PC-9 (cell line): ENCODE measurements around the gene ST8SIA6. TPM values are rescaled to one million over a fixed set of nuclear protein-coding genes. Genes with fewer than 3 reads are reported as not detected.

Source experiments
- BruUV-seq: library from RNA; stranded (reverse); fragments of 400-500 nt; replicated peaks from 2 replicates; lab custom pipeline; 2021; lab: Mats Ljungman, UMichigan
- CTCF ChIA-PET: fragments of 300-600 bp; sonication (Branson Sonifier 250); formaldehyde crosslinking; loops from one replicate; lab custom pipeline; 2022; ENCODE audit warnings: antibody characterized with exemption; lab: Charles Lee
- POLR2A ChIA-PET: fragments of 300-600 bp; sonication (Branson Sonifier 250); formaldehyde crosslinking; loops from one replicate; lab custom pipeline; 2022; ENCODE audit warnings: antibody characterized with exemption; ENCODE audit not compliant: unreplicated experiment; lab: Charles Lee
- DNase-seq, 2 experiments: peaks; one replicate each; pipeline versions ENCODE4 v3.0.0 to v3.0.0-alpha.2; 2015 to 2022; ENCODE audit warnings: mixed read lengths in 1 of 2
- H2AFZ ChIP-seq: fragments of 200-600 bp; sonication (generic); 2 replicates; pipeline ENCODE4 v1.8.1; 2017; ENCODE audit warnings: antibody characterized with exemption
- H3F3A ChIP-seq: fragments of 200-600 bp; sonication (generic); 2 replicates; pipeline ENCODE4 v1.8.1; 2017; ENCODE audit warnings: antibody characterized with exemption, mild to moderate bottlenecking, low read depth; ENCODE audit not compliant: insufficient read depth
- H3K27ac ChIP-seq: fragments of 200-600 bp; sonication (generic); 2 replicates; pipeline ENCODE4 v1.6.1; 2016; ENCODE audit warnings: mixed run types
- H3K27me3 ChIP-seq: fragments of 200-600 bp; sonication (generic); 2 replicates; pipeline ENCODE4 v1.6.1; 2016; ENCODE audit warnings: low read depth, mixed run types; ENCODE audit not compliant: insufficient read depth
- H3K36me3 ChIP-seq: fragments of 200-600 bp; sonication (generic); 2 replicates; pipeline ENCODE4 v1.6.1; 2016; ENCODE audit warnings: low read depth, mixed run types
- H3K4me1 ChIP-seq: fragments of 200-600 bp; sonication (generic); replicated peaks from 2 replicates; pipeline ENCODE4 v1.6.1; 2016; ENCODE audit warnings: mixed run types; ENCODE audit not compliant: insufficient read depth
- H3K4me2 ChIP-seq: fragments of 200-600 bp; sonication (generic); 2 replicates; pipeline ENCODE4 v1.6.1; 2017; ENCODE audit warnings: mixed run types
- H3K4me3 ChIP-seq: fragments of 200-600 bp; sonication (generic); 2 replicates; pipeline ENCODE4 v1.6.1; 2016; ENCODE audit warnings: mixed run types
- H3K79me2 ChIP-seq: fragments of 200-600 bp; sonication (generic); 2 replicates; pipeline ENCODE4 v1.6.1; 2017; ENCODE audit warnings: low read depth, mixed run types
- H3K9me2 ChIP-seq: fragments of 200-600 bp; sonication (generic); 2 replicates; pipeline ENCODE4 v1.8.1; 2017; ENCODE audit warnings: mild to moderate bottlenecking; ENCODE audit not compliant: insufficient read depth
- H3K9me3 ChIP-seq: fragments of 200-600 bp; sonication (generic); 2 replicates; pipeline ENCODE4 v1.8.1; 2016; ENCODE audit warnings: low read depth; ENCODE audit not compliant: insufficient read depth
- H4K20me1 ChIP-seq: fragments of 200-600 bp; sonication (generic); 2 replicates; pipeline ENCODE4 v1.8.1; 2017; ENCODE audit not compliant: insufficient read depth
- CTCF ChIP-seq: fragments of 200-600 bp; sonication (generic); conservative IDR thresholded peaks from 2 replicates; pipeline ENCODE4 v1.6.1; 2017; ENCODE audit warnings: mixed run types, antibody characterized with exemption, mild to moderate bottlenecking, moderate library complexity
- EZH2 ChIP-seq: fragments of 200-600 bp; sonication (generic); IDR thresholded peaks from 2 replicates; pipeline ENCODE4 v1.8.0; 2017; ENCODE audit warnings: antibody characterized with exemption, low read depth
- intact Hi-C: fragments of 100-400 bp; cut with micrococcal nuclease; formaldehyde crosslinking; loops from one replicate; pipeline ENCODE4 v1.10.0; 2022; ENCODE audit not compliant: unreplicated experiment
- total RNA-seq: library from RNA; stranded (reverse); gene quantifications from 2 replicates; pipeline ENCODE4 v1.2.3, GENCODE V29; 2021

ST8SIA6 gene
- total RNA-seq, 1 experiment from 2014 or later = 2.1 TPM

GRCh38 chr10:17348011-17348500, 106.3 kb downstream of the ST8SIA6 start:
- Histone ChIP-seq H3K27me3 (no peaks in the 10 kb centered on the region), H3K4me3 (no peak overlapping the region), H3K9me2 (no peaks in the 10 kb centered on the region; the same call in 1 of the 2 replicates), H3F3A (peaks cover 21% of the 10 kb centered on the region; the same call in 1 of the 2 replicates), H3K36me3 (no peaks in the 10 kb centered on the region), H3K27ac (peak overlapping the region; percentile 91), H3K4me1 (peaks cover 39% of the 10 kb centered on the region), H3K9me3 (no peaks in the 10 kb centered on the region), H3K4me2 (peak overlapping the region; percentile 91), H4K20me1 (no peaks in the 10 kb centered on the region), H3K79me2 (no peaks in the 10 kb centered on the region), H2AFZ (peak overlapping the region; percentile 75; the same call in 1 of the 2 replicates)
- CTCF ChIA-PET = interaction anchor here (0.8 kb wide), 1 partner anchor 10 kb away, joined by 4 read pairs; no protein-coding TSS in a partner anchor
- BruUV-seq = no TSS peak
- POLR2A ChIA-PET = interaction anchor here (0.6 to 0.8 kb wide), 3 partner anchors 118 to 531 kb away, joined by 3 to 22 read pairs (median 6); partner anchors contain the start of gene RSU1
- DNase-seq = no peak
- intact Hi-C loops = loop anchor here (5.0 kb wide), 1 partner anchor 84 kb away; no protein-coding TSS in a partner anchor
- TF ChIP-seq EZH2 = no peak
- no peak for TF ChIP-seq CTCF

- no peak overlapping the region for H3K4me2 ChIP-seq
- POLR2A ChIA-PET = interaction anchor here (0.6 kb wide), 1 partner anchor 101 kb away, joined by 4 read pairs; no protein-coding TSS in a partner anchor
- H3K9me2 ChIP-seq = no peaks in the 10 kb centered on the region; the same call in 1 of the 2 replicates
- no peak overlapping the region for H3K27ac ChIP-seq
- H3K4me1 ChIP-seq = peaks cover 11% of the 10 kb centered on the region
- CTCF ChIA-PET = no interaction called here
- no peak for DNase-seq
- no peak overlapping the region for H3K4me3 ChIP-seq
- intact Hi-C loops = no loop called here
- no peaks in the 10 kb centered on the region for H3K36me3 ChIP-seq
- H3K79me2 ChIP-seq = no peaks in the 10 kb centered on the region
- H3K27me3 ChIP-seq = no peaks in the 10 kb centered on the region
- H2AFZ ChIP-seq = no peak overlapping the region
- H4K20me1 ChIP-seq = no peaks in the 10 kb centered on the region
- TF ChIP-seq CTCF = no peak
- no peak for TF ChIP-seq EZH2
- peaks cover 10% of the 10 kb centered on the region; the same call in 1 of the 2 replicates for H3F3A ChIP-seq
- no peaks in the 10 kb centered on the region for H3K9me3 ChIP-seq
- BruUV-seq = no TSS peak
Observed at GRCh38 chr10:17344206-17344605, 110.2 kb downstream of the ST8SIA6 start.

- no peaks in the 10 kb centered on the region for H3K27me3 ChIP-seq
- BruUV-seq = no TSS peak
- H2AFZ ChIP-seq = no peak overlapping the region
- H3F3A ChIP-seq = peaks cover 4% of the 10 kb centered on the region; the same call in 1 of the 2 replicates
- no peak overlapping the region for H3K4me2 ChIP-seq
- no peaks in the 10 kb centered on the region for H3K9me3 ChIP-seq
- H3K9me2 ChIP-seq = no peaks in the 10 kb centered on the region; the same call in 1 of the 2 replicates
- no peak for TF ChIP-seq CTCF
- H3K4me3 ChIP-seq = no peak overlapping the region
- no peak for DNase-seq
- no peak overlapping the region for H3K27ac ChIP-seq
- ChIA-PET POLR2A (no interaction called here), CTCF (no interaction called here)
- no peaks in the 10 kb centered on the region for H3K36me3 ChIP-seq
- H4K20me1 ChIP-seq = no peaks in the 10 kb centered on the region
- peaks cover 4% of the 10 kb centered on the region; the same call in 1 of the 2 replicates for H3K4me1 ChIP-seq
- intact Hi-C loops = no loop called here
- H3K79me2 ChIP-seq = no peaks in the 10 kb centered on the region
Observed at GRCh38 chr10:17343118-17343517, 111.3 kb downstream of the ST8SIA6 start.
